ENCODE results near the gene B3GALT4.
"Not testable (repeated sequence)": the region's sequence is repeated elsewhere in the genome, so short reads cannot be mapped to it uniquely, and the experiment has no call there.

Gene B3GALT4

GRCh38 chr6:33252759-33253158, 24.2 kb upstream of the B3GALT4 start:
- no peak overlapping the region for H3K9ac ChIP-seq (ENCODE audit: low read length)
- peaks cover 7% of the 10 kb centered on the region; the same call in 1 of the 2 replicates for H3K79me2 ChIP-seq (ENCODE audit: insufficient read depth, low read length)
- no peak overlapping the region for H2AFZ ChIP-seq (ENCODE audit: low read depth, low read length, severe bottlenecking)
- no peak overlapping the region for H3K4me2 ChIP-seq (ENCODE audit: low read depth, low read length, poor library complexity, severe bottlenecking)
- TF ChIP-seq CTCF (IDR thresholded peaks at IDR 0.05; ENCODE audit: insufficient read depth, low read length, poor library complexity, severe bottlenecking) = no peak
- TF ChIP-seq EZH2phosphoT487 (conservative IDR thresholded peaks at IDR 0.05; ENCODE audit: low read length) = no peak
- no peaks in the 10 kb centered on the region for H4K20me1 ChIP-seq (ENCODE audit: low read depth, low read length)
- H3K27me3 ChIP-seq (ENCODE audit: low read length) = no peaks in the 10 kb centered on the region
- H3K9me3 ChIP-seq (ENCODE audit: insufficient read depth, low read length) = no peaks in the 10 kb centered on the region
- no peaks in the 10 kb centered on the region for H3K9me2 ChIP-seq (replicated peaks; ENCODE audit: insufficient read depth, low read length)
- H3K4me3 ChIP-seq (ENCODE audit: insufficient read depth, low read length, poor library complexity, severe bottlenecking) = no peak overlapping the region
- H3F3A ChIP-seq (ENCODE audit: insufficient read depth) = peaks cover 17% of the 10 kb centered on the region
- no peak overlapping the region for H3K27ac ChIP-seq (ENCODE audit: low read depth, low read length)
- no peaks in the 10 kb centered on the region for H3K36me3 ChIP-seq (ENCODE audit: low read length)

GRCh38 chr6:33254591-33254990, 22.3 kb upstream of the B3GALT4 start:
- Histone ChIP-seq H3K9ac (ENCODE audit: low read length) (no peak overlapping the region), H3K4me2 (ENCODE audit: low read depth, low read length, poor library complexity, severe bottlenecking) (no peak overlapping the region), H3K79me2 (ENCODE audit: insufficient read depth, low read length) (peaks cover 7% of the 10 kb centered on the region; the same call in 1 of the 2 replicates), H4K20me1 (ENCODE audit: low read depth, low read length) (no peaks in the 10 kb centered on the region), H3F3A (ENCODE audit: insufficient read depth) (peaks cover 13% of the 10 kb centered on the region; the same call in 1 of the 2 replicates), H2AFZ (ENCODE audit: low read depth, low read length, severe bottlenecking) (no peak overlapping the region), H3K4me3 (ENCODE audit: insufficient read depth, low read length, poor library complexity, severe bottlenecking) (no peak overlapping the region), H3K27me3 (ENCODE audit: low read length) (no peaks in the 10 kb centered on the region), H3K9me2 (replicated peaks; ENCODE audit: insufficient read depth, low read length) (no peaks in the 10 kb centered on the region), H3K27ac (ENCODE audit: low read depth, low read length) (no peak overlapping the region), H3K36me3 (ENCODE audit: low read length) (peaks cover 7% of the 10 kb centered on the region; the same call in 1 of the 2 replicates), H3K9me3 (ENCODE audit: insufficient read depth, low read length) (no peaks in the 10 kb centered on the region)
- TF ChIP-seq EZH2phosphoT487 (conservative IDR thresholded peaks at IDR 0.05; ENCODE audit: low read length) = no peak
- TF ChIP-seq CTCF (IDR thresholded peaks at IDR 0.05; ENCODE audit: insufficient read depth, low read length, poor library complexity, severe bottlenecking) = no peak

GRCh38 chr6:33259032-33259431, 17.9 kb upstream of the B3GALT4 start:
- H3K36me3 ChIP-seq (ENCODE audit: low read length) = peaks cover 21% of the 10 kb centered on the region; the same call in 1 of the 2 replicates
- no peaks in the 10 kb centered on the region for H3K9me3 ChIP-seq (ENCODE audit: insufficient read depth, low read length)
- H4K20me1 ChIP-seq (ENCODE audit: low read depth, low read length) = no peaks in the 10 kb centered on the region
- TF ChIP-seq EZH2phosphoT487 (conservative IDR thresholded peaks at IDR 0.05; ENCODE audit: low read length) (no peak), CTCF (IDR thresholded peaks at IDR 0.05; ENCODE audit: insufficient read depth, low read length, poor library complexity, severe bottlenecking) (no peak)
- no peak overlapping the region for H3K4me2 ChIP-seq (ENCODE audit: low read depth, low read length, poor library complexity, severe bottlenecking)
- H3K9ac ChIP-seq (ENCODE audit: low read length) = no peak overlapping the region
- no peaks in the 10 kb centered on the region for H3K27me3 ChIP-seq (ENCODE audit: low read length)
- H3K27ac ChIP-seq (ENCODE audit: low read depth, low read length) = no peak overlapping the region
- H3F3A ChIP-seq (ENCODE audit: insufficient read depth) = peaks cover 14% of the 10 kb centered on the region
- no peak overlapping the region for H3K4me3 ChIP-seq (ENCODE audit: insufficient read depth, low read length, poor library complexity, severe bottlenecking)
- no peak overlapping the region for H2AFZ ChIP-seq (ENCODE audit: low read depth, low read length, severe bottlenecking)
- no peaks in the 10 kb centered on the region for H3K9me2 ChIP-seq (replicated peaks; ENCODE audit: insufficient read depth, low read length)
- H3K79me2 ChIP-seq (ENCODE audit: insufficient read depth, low read length) = no peaks in the 10 kb centered on the region

- H3K27ac ChIP-seq (ENCODE audit: low read depth, low read length); H3K27me3 ChIP-seq (ENCODE audit: low read length); H3F3A ChIP-seq (ENCODE audit: insufficient read depth); H3K4me3 ChIP-seq (ENCODE audit: insufficient read depth, low read length, poor library complexity, severe bottlenecking); H3K9ac ChIP-seq (ENCODE audit: low read length); H3K79me2 ChIP-seq (ENCODE audit: insufficient read depth, low read length); H4K20me1 ChIP-seq (ENCODE audit: low read depth, low read length); H3K9me2 ChIP-seq (replicated peaks; ENCODE audit: insufficient read depth, low read length); H3K4me2 ChIP-seq (ENCODE audit: low read depth, low read length, poor library complexity, severe bottlenecking); H3K9me3 ChIP-seq (ENCODE audit: insufficient read depth, low read length); H2AFZ ChIP-seq (ENCODE audit: low read depth, low read length, severe bottlenecking): not testable (repeated sequence)
- peaks cover 21% of the 10 kb centered on the region; the same call in 1 of the 2 replicates for H3K36me3 ChIP-seq (ENCODE audit: low read length)
These were observed 14.4 kb upstream of the B3GALT4 start for GRCh38 chr6:33262490-33262889.
